ENCODE data around the gene NLRP3.

DNA sequence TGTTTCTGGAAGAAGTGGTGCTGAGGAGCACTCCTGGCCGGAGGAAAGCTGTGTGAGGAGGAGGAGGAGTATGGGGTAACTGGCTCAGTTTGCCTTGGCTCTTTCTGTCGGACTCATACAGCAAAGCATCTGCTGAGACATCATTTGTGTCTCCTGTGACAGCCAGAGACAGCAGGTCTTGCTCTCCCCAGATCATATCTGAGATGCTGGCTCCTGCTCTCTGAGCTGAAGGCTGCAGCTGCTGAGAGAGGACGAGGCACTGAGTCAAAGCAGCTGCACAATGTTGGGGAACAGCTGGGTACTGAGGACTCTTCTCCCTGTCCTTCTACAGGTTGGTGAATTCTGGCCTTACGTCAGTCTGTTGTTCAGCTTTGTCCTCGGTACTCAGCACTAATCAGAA lies 27.7 kb downstream of the NLRP3 start:
- no peak for TF ChIP-seq POLR2A (IDR thresholded peaks at IDR 0.05)
- TF ChIP-seq, protein P1, sequence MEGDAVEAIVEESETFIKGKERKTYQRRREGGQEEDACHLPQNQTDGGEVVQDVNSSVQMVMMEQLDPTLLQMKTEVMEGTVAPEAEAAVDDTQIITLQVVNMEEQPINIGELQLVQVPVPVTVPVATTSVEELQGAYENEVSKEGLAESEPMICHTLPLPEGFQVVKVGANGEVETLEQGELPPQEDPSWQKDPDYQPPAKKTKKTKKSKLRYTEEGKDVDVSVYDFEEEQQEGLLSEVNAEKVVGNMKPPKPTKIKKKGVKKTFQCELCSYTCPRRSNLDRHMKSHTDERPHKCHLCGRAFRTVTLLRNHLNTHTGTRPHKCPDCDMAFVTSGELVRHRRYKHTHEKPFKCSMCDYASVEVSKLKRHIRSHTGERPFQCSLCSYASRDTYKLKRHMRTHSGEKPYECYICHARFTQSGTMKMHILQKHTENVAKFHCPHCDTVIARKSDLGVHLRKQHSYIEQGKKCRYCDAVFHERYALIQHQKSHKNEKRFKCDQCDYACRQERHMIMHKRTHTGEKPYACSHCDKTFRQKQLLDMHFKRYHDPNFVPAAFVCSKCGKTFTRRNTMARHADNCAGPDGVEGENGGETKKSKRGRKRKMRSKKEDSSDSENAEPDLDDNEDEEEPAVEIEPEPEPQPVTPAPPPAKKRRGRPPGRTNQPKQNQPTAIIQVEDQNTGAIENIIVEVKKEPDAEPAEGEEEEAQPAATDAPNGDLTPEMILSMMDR (IDR thresholded peaks at IDR 0.05): no peak

All from esophagus squamous epithelium (tissue), 4 donors.